ENCODE measurements around the gene RILPL1. TPM values are rescaled to one million over a fixed set of nuclear protein-coding genes. Genes with fewer than 3 reads are reported as not detected.

Gene RILPL1
- total and polyA plus RNA-seq, 9 of the 15 experiments (the other 6 are each of a cell fraction or from before 2014, with no cell fraction given): 0.25 to 10.6 (median 8.6) TPM

DNA sequence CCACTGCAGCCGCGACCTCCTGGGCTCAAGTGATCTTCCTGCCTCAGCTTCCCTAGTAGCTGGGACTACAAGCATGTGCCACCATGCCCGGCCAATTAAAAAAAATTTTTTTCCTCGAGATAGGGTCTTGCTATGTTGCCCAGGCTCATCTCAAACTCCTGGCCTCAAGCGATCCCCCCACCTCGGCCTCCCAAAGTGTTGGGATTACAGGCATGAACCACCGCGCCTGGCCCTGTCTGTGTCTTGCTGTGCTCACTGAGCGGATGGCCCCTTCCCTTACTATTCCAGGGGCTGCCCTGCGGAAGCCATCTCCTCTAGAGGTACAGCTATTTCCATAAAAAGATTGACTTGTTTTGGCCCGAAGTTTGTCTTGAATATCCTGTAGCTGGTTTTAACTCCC lies 55.5 kb downstream of the RILPL1 start:
- ATAC-seq: no peak
- 81% methylated on average over 8 of the region's 11 CpGs for WGBS (ENCODE audit: insufficient coverage, low coverage, missing lambda C conversion rate)
- ChIA-PET CTCF (ENCODE audit: low intra/inter-chr PET ratio) (no interaction called here), POLR2A (interaction anchor here (0.6 kb wide), 1 partner anchor 15 kb away, joined by 3 read pairs; no protein-coding TSS in a partner anchor)
- no peak overlapping the region for H2AFZ ChIP-seq (ENCODE audit: low read depth, low read length)
- H3K9ac ChIP-seq (ENCODE audit: insufficient read depth in 1 of 2, low read depth in 2 of 2, low read length in 2 of 2): no peak overlapping the region
- H3K4me3 ChIP-seq: no peak overlapping the region
- in situ Hi-C loops (cut with MboI) (no loop called here), intact Hi-C loops (cut with micrococcal nuclease) (no loop called here)
- H3K4me2 ChIP-seq (ENCODE audit: insufficient read depth, low read length): no peak overlapping the region
- no peaks in the 10 kb centered on the region for H3K9me1 ChIP-seq (ENCODE audit: control insufficient read depth, insufficient read depth, low read length)
- BruUV-seq (replicated peaks): no TSS peak
- no peak overlapping the region for H3K27ac ChIP-seq (ENCODE audit: extremely low read depth, low read depth, low read length)
- no peak for FAIRE-seq
- DNase-seq (ENCODE audit: extremely low read depth in 1 of 4, low spot score in 3 of 4): no peak
- no peaks in the 10 kb centered on the region for H4K20me1 ChIP-seq (replicated peaks; ENCODE audit: control insufficient read depth, insufficient read depth, low read length)
- peak; percentile 76 for TF ChIP-seq ZNF121 (CRISPR knock-in tag; conservative IDR thresholded peaks at IDR 0.05)
- TF ChIP-seq HNRNPH1 (optimal IDR thresholded peaks at IDR 0.05; ENCODE audit: low read depth, low read length): no peak
- peaks cover 0 to 3% of the 10 kb centered on the region in 2 experiments; a peak in 1 of 5 replicates for H3K4me1 ChIP-seq (replicated peaks in 1 of 2; ENCODE audit: control insufficient read depth in 2 of 2, insufficient read depth in 2 of 2, low read length in 2 of 2)
- H3K79me2 ChIP-seq (ENCODE audit: control insufficient read depth, insufficient read depth, low read length): no peaks in the 10 kb centered on the region
- H3K36me3 ChIP-seq (ENCODE audit: control insufficient read depth, insufficient read depth, low read length): peaks cover 39% of the 10 kb centered on the region; the same call in 2 of the 3 replicates
- H3K9me3 ChIP-seq (replicated peaks; ENCODE audit: control insufficient read depth, insufficient read depth, low read depth, low read length): no peaks in the 10 kb centered on the region
- H3K27me3 ChIP-seq (ENCODE audit: control insufficient read depth in 2 of 2, insufficient read depth in 2 of 2, low read length in 2 of 2): no peaks in the 10 kb centered on the region

DNA sequence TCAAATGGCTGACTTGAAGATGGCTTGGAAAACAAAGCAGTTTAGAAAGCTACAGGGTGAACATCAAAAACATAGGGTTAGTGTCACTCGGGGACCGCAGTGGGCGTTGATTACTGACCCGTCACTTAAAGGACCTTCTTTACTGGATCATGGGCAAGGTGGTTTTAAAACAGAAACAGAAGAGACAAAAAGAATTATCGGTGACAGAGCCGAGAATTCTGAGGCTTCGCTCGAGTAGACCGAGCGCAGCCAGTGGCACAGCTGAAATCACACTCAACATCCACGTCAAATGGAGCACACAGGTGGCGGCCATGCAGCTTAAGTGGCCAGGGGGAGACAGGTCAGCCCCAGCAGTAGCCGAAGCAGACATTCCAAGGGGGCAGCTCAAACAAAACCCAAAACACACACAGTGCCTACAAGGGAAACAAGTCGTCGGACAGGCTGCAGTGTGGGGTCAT lies 58.2 kb downstream of the RILPL1 start:
- Histone ChIP-seq H3K27me3 (ENCODE audit: control insufficient read depth in 2 of 2, insufficient read depth in 2 of 2, low read length in 2 of 2) (no peaks in the 10 kb centered on the region), H3K79me2 (ENCODE audit: control insufficient read depth, insufficient read depth, low read length) (no peaks in the 10 kb centered on the region), H3K9me3 (replicated peaks; ENCODE audit: control insufficient read depth, insufficient read depth, low read depth, low read length) (no peaks in the 10 kb centered on the region), H3K36me3 (ENCODE audit: control insufficient read depth, insufficient read depth, low read length) (peaks cover 47% of the 10 kb centered on the region; the same call in 2 of the 3 replicates), H3K9ac (ENCODE audit: insufficient read depth in 1 of 2, low read depth in 2 of 2, low read length in 2 of 2) (peak overlapping the region in 1 of 2 experiments; percentile 78; a peak in 2 of 4 replicates), H3K4me1 (replicated peaks in 1 of 2; ENCODE audit: control insufficient read depth in 2 of 2, insufficient read depth in 2 of 2, low read length in 2 of 2) (peaks cover 0 to 6% of the 10 kb centered on the region in 2 experiments; a peak in 2 of 5 replicates), H3K27ac (ENCODE audit: extremely low read depth, low read depth, low read length) (no peak overlapping the region), H2AFZ (ENCODE audit: low read depth, low read length) (no peak overlapping the region), H3K4me3 (no peak overlapping the region), H4K20me1 (replicated peaks; ENCODE audit: control insufficient read depth, insufficient read depth, low read length) (no peaks in the 10 kb centered on the region), H3K4me2 (ENCODE audit: insufficient read depth, low read length) (no peak overlapping the region), H3K9me1 (ENCODE audit: control insufficient read depth, insufficient read depth, low read length) (no peaks in the 10 kb centered on the region)
- in situ Hi-C loops (cut with MboI) (no loop called here), intact Hi-C loops (cut with micrococcal nuclease) (no loop called here)
- BruUV-seq (replicated peaks): no TSS peak
- CTCF ChIA-PET (ENCODE audit: low intra/inter-chr PET ratio): no interaction called here
- WGBS (ENCODE audit: insufficient coverage, low coverage, missing lambda C conversion rate): 80% methylated on average over 15 of the region's 15 CpGs
- no peak for DNase-seq (ENCODE audit: extremely low read depth in 1 of 4, low spot score in 3 of 4)
- ATAC-seq: no peak
- peak; percentile 32 for FAIRE-seq
- POLR2A ChIA-PET: interaction anchor here (1.0 to 2.1 kb wide), 4 partner anchors 7 to 15 kb away, joined by 3 to 8 read pairs (median 4); no protein-coding TSS in a partner anchor
- TF ChIP-seq HOMEZ (CRISPR knock-in tag; IDR thresholded peaks at IDR 0.05): no peak
- TF ChIP-seq ZNF311 (CRISPR knock-in tag; IDR thresholded peaks at IDR 0.05): no peak
- TF ChIP-seq ZNF395 (CRISPR knock-in tag; IDR thresholded peaks at IDR 0.05): no peak
- no peak for TF ChIP-seq E4F1 (CRISPR knock-in tag; IDR thresholded peaks at IDR 0.05; ENCODE audit: borderline replicate concordance)
- TF ChIP-seq, protein P1, sequence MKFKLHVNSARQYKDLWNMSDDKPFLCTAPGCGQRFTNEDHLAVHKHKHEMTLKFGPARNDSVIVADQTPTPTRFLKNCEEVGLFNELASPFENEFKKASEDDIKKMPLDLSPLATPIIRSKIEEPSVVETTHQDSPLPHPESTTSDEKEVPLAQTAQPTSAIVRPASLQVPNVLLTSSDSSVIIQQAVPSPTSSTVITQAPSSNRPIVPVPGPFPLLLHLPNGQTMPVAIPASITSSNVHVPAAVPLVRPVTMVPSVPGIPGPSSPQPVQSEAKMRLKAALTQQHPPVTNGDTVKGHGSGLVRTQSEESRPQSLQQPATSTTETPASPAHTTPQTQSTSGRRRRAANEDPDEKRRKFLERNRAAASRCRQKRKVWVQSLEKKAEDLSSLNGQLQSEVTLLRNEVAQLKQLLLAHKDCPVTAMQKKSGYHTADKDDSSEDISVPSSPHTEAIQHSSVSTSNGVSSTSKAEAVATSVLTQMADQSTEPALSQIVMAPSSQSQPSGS (CRISPR knock-in tag; IDR thresholded peaks at IDR 0.05): no peak
- TF ChIP-seq PTTG1 (tag; IDR thresholded peaks at IDR 0.05; ENCODE audit: low read depth): no peak

Data from K562 (cell line).